Thoracic aorta (tissue), 2 donors: ENCODE measurements around the gene M1AP. TPM values are rescaled to one million over a fixed set of nuclear protein-coding genes. Genes with fewer than 3 reads are reported as not detected.

Experiments
- ATAC-seq: fragments of 150-250 bp; one replicate; pipeline ENCODE4 v1.8.0; 2017; ENCODE audit warnings: low read depth; ENCODE audit not compliant: insufficient number of reproducible peaks, low FRiP score
- DNase-seq: peaks from one replicate; pipeline ENCODE4 v3.0.0-alpha.2; 2020; ENCODE audit warnings: low spot score
- H3K27ac ChIP-seq, 2 donors: fragments of 200-600 bp; sonication (generic); 1 replicate in 1 of 2; 2 replicates in 1 of 2; pipeline ENCODE4 v1.5.1; 2016; ENCODE audit warnings: mild to moderate bottlenecking in 2 of 2, moderate library complexity in 2 of 2
- H3K27me3 ChIP-seq: fragments of 200-600 bp; sonication (generic); replicated peaks from 2 replicates; pipeline ENCODE4 v1.6.0; 2016; ENCODE audit warnings: mild to moderate bottlenecking; ENCODE audit not compliant: insufficient read depth
- H3K36me3 ChIP-seq: fragments of 200-600 bp; sonication (generic); one replicate; pipeline ENCODE4 v1.5.1; 2016
- H3K4me1 ChIP-seq, 2 donors: fragments of 200-600 bp; sonication (generic); 1 replicate in 1 of 2; 2 replicates in 1 of 2; pipeline versions ENCODE4 v1.5.1 to v1.6.0; 2016; ENCODE audit warnings: low read depth in 2 of 2, mild to moderate bottlenecking in 1 of 2; ENCODE audit not compliant: control insufficient read depth in 1 of 2
- H3K4me3 ChIP-seq: fragments of 200-600 bp; sonication (generic); 2 replicates; pipeline ENCODE4 v1.5.1; 2016; ENCODE audit warnings: mild to moderate bottlenecking
- H3K9me3 ChIP-seq: fragments of 200-600 bp; sonication (generic); 2 replicates; pipeline ENCODE4 v1.5.1; 2016
- CTCF ChIP-seq: fragments of 200-600 bp; sonication (generic); IDR thresholded peaks from one replicate; pipeline ENCODE4 v1.5.1; 2019; ENCODE audit warnings: antibody characterized with exemption
- total RNA-seq, 2 donors: library from RNA; depleted of rRNA; stranded (reverse); fragments of >200 nt; gene quantifications; one replicate each; pipeline versions ENCODE4 v1.1.0 to v1.2.3, GENCODE V29; 2016

The M1AP gene
- total RNA-seq, 2 donors from 2014 or later = 4.5 TPM; not detected in 1

- no peak for TF ChIP-seq CTCF
- Histone ChIP-seq H3K4me1 (no peaks in the 10 kb centered on the region), H3K4me3 (no peak overlapping the region), H3K9me3 (no peaks in the 10 kb centered on the region), H3K27ac (no peak overlapping the region), H3K36me3 (peaks cover 2% of the 10 kb centered on the region), H3K27me3 (no peaks in the 10 kb centered on the region)
- DNase-seq (no peak), ATAC-seq (no peak)
Measured at GRCh38 chr2:74538881-74539339, 109.2 kb downstream of the M1AP start.

- no peak for TF ChIP-seq CTCF
- Histone ChIP-seq H3K27ac (no peak overlapping the region), H3K36me3 (peaks cover 15% of the 10 kb centered on the region), H3K9me3 (no peaks in the 10 kb centered on the region), H3K4me3 (no peak overlapping the region), H3K4me1 (no peaks in the 10 kb centered on the region), H3K27me3 (no peaks in the 10 kb centered on the region)
- DNase-seq (no peak), ATAC-seq (no peak)
Measured at GRCh38 chr2:74537140-74537539, 111.0 kb downstream of the M1AP start.

GRCh38 chr2:74536166-74536950 is 111.8 kb downstream of the M1AP start:
- ATAC-seq = no peak
- Histone ChIP-seq H3K4me1 (peaks cover 0 to 4% of the 10 kb centered on the region in 2 donors), H3K27me3 (no peaks in the 10 kb centered on the region), H3K4me3 (no peak overlapping the region), H3K27ac (no peak overlapping the region), H3K36me3 (peaks cover 15% of the 10 kb centered on the region), H3K9me3 (no peaks in the 10 kb centered on the region)
- TF ChIP-seq CTCF = no peak
- DNase-seq = no peak

GRCh38 chr2:74535440-74535965 is 112.6 kb downstream of the M1AP start:
- DNase-seq = no peak

More at GRCh38 chr2:74535440-74535965, 112.6 kb downstream of the M1AP start:
- Histone ChIP-seq H3K27me3 (no peaks in the 10 kb centered on the region), H3K4me1 (peaks cover 5 to 13% of the 10 kb centered on the region in 2 donors), H3K9me3 (no peaks in the 10 kb centered on the region), H3K4me3 (no peak overlapping the region), H3K36me3 (peaks cover 15% of the 10 kb centered on the region), H3K27ac (no peak overlapping the region)
- no peak for ATAC-seq
- no peak for TF ChIP-seq CTCF
